ENCODE data around the gene GSTP1.
A peak's percentile ranks its signal among the peaks of the same experiment; 100 is the strongest.
"Not testable (repeated sequence)": the region's sequence is repeated elsewhere in the genome, so short reads cannot be mapped to it uniquely, and the experiment has no call there.

The GSTP1 gene

GRCh38 chr11:67615728-67616430 is 32.3 kb downstream of the GSTP1 start:
- DNase-seq (ENCODE audit: low read depth), result no peak

GRCh38 chr11:67616431-67617242 is 33.0 kb downstream of the GSTP1 start:
- no peak for DNase-seq (ENCODE audit: low read depth)

DNA sequence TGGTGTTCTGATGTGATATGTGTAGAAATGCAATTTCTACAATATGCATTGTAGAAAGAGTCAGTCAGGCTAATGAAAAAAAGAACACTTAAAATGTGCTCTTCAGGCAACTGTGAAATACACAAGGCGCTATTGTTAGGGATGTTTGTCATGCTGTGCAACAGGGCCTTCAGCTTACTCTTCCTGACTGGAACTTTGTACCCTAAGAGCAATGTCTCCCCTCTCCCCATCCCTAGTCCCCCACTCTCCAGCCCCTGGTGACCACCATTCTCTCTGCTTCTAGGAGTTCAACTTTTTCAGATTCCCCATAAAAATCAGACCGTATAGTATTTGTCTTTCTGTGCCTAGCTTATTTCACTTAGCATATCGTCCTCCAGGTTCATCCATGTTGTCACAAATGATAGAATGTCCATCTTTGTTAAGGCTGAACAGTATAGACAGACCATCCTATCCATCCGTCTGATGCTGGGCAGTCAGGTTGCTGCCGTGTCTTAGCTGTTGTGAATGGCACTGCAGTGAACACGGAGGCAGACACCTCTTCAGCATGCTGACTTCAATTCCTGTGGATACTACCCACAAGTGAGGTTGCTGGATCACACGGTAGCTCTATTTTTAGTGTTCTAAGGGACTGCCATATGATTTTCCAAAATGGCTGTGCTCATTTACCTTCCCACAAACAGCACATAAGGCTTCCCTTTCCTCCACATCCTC is 33.8 kb downstream of the GSTP1 start:
- DNase-seq (ENCODE audit: low read depth), result no peak

GRCh38 chr11:67618901-67619659 is 35.5 kb downstream of the GSTP1 start:
- not testable (repeated sequence) for DNase-seq (ENCODE audit: low read depth)

DNA sequence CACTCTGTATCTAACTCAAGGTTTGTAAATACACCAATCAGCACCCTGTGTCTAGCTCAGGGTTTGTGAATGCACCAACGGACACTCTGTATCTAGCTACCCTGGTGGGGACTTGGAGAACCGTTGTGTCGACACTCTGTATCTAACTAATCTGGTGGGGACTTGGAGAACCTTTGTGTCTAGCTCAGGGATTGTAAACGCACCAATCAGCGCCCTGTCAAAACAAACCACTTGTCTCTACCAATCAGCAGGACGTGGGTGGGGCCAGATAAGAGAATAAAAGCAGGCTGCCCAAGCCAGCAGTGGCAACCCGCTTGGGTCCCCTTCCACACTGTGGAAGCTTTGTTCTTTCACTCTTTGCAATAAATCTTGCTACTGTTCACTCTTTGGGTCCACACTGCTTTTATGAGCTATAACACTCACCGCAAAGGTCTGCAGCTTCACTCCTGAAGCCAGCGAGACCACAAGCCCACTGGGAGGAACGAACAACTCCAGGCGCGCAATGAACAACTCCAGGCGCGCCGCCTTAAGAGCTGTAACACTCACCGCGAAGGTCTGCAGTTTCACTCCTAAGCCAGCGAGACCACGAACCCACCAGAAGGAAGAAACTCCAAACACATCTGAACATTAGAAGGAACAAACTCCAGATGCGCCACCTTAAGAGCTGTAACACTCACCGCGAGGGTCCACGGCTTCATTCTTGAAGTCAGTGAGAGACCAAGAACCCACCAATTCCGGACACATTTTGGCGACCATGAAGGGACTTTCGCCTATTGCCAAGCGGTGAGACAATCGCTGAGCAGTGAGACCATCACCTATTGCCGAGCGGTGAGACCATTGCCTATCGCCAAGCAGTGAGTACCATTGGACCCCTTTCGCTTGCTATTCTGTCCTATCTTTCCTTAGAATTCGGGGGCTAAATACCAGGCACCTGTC is 36.3 kb downstream of the GSTP1 start:
- DNase-seq (ENCODE audit: low read depth), result not testable (repeated sequence)

- not testable (repeated sequence) for DNase-seq (ENCODE audit: low read depth)
These were observed 37.0 kb downstream of the GSTP1 start for GRCh38 chr11:67620621-67621020.

DNA sequence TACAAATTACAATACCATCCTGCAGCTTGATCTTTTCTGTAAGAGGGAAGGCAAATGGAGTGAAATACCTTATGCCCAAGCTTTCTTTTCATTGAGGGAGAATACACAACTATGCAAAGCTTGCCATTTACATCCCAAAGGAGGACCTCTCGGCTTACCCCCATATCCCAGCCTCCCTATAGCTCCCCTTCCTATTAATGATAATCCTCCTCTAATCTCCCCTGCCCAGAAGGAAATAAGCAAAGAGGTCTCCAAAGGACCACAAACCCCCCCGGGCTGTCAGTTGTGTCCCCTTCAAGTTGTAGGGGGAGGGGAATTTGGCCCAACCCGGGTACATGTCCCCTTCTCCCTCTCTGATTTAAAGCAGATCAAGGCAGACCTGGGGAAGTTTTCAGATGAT is 38.3 kb downstream of the GSTP1 start:
- DNase-seq (ENCODE audit: low read depth), result not testable (repeated sequence)

- not testable (repeated sequence) for DNase-seq (ENCODE audit: low read depth)
These were observed 39.3 kb downstream of the GSTP1 start for GRCh38 chr11:67622905-67623304.

DNA sequence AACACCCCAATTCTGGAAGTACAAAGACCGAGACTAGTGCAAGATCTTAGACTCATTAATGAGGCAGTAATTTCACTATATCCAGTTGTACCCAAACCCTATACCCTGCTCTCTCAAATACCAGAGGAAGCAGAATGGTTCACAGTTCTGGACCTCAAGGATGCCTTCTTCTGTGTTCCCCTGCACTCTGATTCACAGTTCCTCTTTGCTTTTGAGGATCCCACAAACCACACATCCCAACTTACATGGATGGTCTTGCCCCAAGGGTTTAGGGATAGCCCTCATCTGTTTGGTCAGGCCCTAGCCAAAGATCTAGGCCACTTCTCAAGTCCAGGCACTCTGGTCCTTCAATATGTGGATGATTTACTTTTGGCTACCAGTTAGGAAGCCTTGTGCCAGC is 40.2 kb downstream of the GSTP1 start:
- DNase-seq (ENCODE audit: low read depth), result not testable (repeated sequence)

GRCh38 chr11:67626131-67626833 is 42.7 kb downstream of the GSTP1 start:
- not testable (repeated sequence) for DNase-seq (ENCODE audit: low read depth)

DNA sequence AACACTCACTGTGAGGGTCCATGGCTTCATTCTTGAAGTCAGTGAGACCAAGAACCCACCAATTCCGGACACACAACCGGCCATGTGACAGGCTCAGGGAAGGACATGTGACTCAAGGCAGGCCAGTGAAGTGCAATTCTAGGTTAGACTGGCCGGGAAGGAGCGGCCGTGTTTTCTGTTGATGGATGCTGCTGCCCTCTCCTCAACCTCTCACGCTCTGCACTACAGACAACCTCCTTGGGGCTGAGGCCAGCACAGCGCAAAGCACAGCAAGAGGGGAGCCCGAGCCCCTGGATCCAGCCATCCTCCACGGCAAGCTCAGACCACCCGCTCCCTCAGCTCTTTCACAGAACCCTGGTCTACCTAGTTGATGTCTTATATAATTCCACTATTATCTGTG is 43.4 kb downstream of the GSTP1 start:
- DNase-seq (ENCODE audit: low read depth), result no peak

GRCh38 chr11:67627441-67627811 is 43.8 kb downstream of the GSTP1 start:
- DNase-seq (ENCODE audit: low read depth), result no peak

GRCh38 chr11:67627812-67628624 is 44.4 kb downstream of the GSTP1 start:
- no peak for DNase-seq (ENCODE audit: low read depth)

DNA sequence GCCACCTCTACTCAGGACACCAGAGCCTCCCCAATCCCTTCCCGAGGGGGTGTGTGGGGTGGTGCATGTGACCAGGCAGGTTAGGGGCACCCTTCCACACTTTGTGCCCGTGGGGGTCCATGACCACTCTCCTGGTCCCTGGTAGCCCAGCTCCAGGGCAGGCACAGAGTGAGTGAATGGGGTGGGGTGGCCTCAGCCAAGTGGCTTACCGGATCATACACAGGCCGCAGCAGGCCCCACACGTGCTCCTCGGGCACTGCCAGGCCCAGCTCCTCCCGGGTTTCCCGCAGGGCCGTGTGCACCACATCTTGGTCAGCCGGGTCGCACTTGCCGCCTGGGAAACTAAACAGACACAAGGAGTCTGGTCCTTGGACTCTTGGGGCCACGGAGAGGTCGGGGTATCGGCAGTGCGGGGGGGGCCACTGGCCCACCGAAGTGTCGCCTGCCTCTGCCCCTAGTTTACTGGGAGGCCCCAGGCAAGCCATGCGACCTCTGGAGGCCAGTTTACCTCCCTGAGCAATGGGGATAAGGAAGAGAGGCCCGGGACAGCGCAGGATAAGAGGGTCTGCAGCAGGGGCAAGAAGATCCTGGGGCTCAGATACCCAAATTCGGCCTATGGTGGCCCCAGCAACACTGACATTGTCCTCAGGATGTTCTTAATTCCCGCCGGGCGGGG is 45.2 kb downstream of the GSTP1 start:
- no peak for DNase-seq (ENCODE audit: low read depth)

GRCh38 chr11:67629386-67630227 is 46.0 kb downstream of the GSTP1 start, which contains the start of gene NUDT8:
Gene NUDT8 (minus strand): TSS chr11:67629937. CDS start chr11:67629911, 26 bp downstream.
- DNase-seq (ENCODE audit: low read depth), result peak; percentile 77

DNA sequence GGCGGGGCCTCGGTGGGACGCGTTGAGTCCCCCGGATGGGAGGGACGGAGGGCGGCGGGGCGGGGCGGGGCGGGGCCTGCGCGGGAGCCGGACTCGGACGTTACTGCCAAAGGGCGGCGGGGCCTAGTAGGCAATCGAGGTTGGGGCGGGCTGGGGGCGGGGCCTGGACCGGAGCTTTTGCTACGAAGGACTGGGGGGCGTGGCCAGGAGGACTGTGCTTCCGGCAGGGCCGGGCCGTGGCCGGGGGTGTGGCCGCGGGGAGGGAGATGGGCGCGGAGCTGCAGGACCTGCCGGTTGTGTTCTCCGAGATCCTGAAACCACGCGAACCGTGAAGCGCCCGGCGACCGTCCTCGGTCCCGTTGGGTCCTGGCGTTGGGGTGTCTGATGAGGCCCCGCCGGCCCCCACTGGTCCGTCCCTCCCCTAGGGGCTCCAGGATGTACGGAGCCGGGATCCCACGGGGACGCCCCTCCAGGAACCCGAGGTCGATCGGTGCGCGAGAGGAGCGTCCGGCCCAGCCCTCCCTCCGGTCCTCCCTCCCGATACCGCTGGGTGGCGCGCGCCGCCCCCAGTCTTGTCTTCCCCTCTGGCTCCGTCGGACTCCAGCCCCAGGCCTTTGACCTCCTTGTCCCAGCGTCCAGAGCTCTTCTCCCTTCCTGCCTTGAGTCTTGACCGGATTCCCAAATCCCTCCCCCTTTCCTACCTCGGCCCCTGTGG is 46.8 kb downstream of the GSTP1 start:
- DNase-seq (ENCODE audit: low read depth), result peak; percentile 95

GRCh38 chr11:67630943-67631331 is 47.3 kb downstream of the GSTP1 start:
- no peak for DNase-seq (ENCODE audit: low read depth)

All from stimulated activated CD8-positive, alpha-beta memory T cell treated with anti-CD3 and anti-CD28 coated beads, Interleukin-7, amount 100 ng/mL, for 24 hours (primary cell).